HCT116 (cell line): ENCODE results near the gene CCDC157. TPM values are rescaled to one million over a fixed set of nuclear protein-coding genes. Genes with fewer than 3 reads are reported as not detected.

Experiments
- ATAC-seq: fragments of 200-7000 bp; cut with Tn5 transposase; 2 replicates; pipeline ENCODE4 v1.9.1; 2020; ENCODE audit warnings: mild to moderate bottlenecking, moderate library complexity
- BruUV-seq: library from RNA; stranded (reverse); fragments of 400-500 nt; replicated peaks from 2 replicates; lab custom pipeline; 2021; lab: Mats Ljungman, UMichigan
- CTCF ChIA-PET: fragments of 300-600 bp; sonication (Branson Sonifier 250); formaldehyde crosslinking; loops from one replicate; lab custom pipeline; 2021; ENCODE audit warnings: antibody characterized with exemption; lab: Charles Lee
- POLR2A ChIA-PET: fragments of 300-600, 350-600 bp; sonication (Branson Sonifier 250); formaldehyde crosslinking; loops from one replicate; lab custom pipeline; 2021; ENCODE audit warnings: antibody characterized with exemption; lab: Charles Lee
- RAD21 ChIA-PET, 2 experiments: fragments of 300-600 bp; sonication (Branson Sonifier 250); formaldehyde crosslinking; loops; one replicate each; lab custom pipeline; 2023; ENCODE audit warnings: low total read pairs in 2 of 2; ENCODE audit not compliant: uncharacterized antibody in 2 of 2, unreplicated experiment in 2 of 2, low non-redundant PET in 1 of 2; lab: Charles Lee
- DNase-seq: peaks from one replicate; pipeline ENCODE4 v3.0.0-alpha.2; 2010; ENCODE audit warnings: low read depth, low spot score
- H2AFZ ChIP-seq: fragments of 200-600 bp; shearing (Covaris generic), sonication (generic); 2 replicates; pipeline ENCODE4 v1.6.1; 2017; ENCODE audit warnings: low read depth, mixed run types, mixed read lengths, antibody characterized with exemption, low read length; ENCODE audit not compliant: poor library complexity, severe bottlenecking
- H3K27ac ChIP-seq: 2 replicates; pipeline ENCODE4 v1.5.1; 2012; ENCODE audit warnings: low read depth, low read length
- H3K27me3 ChIP-seq: fragments of 200-600 bp; sonication (generic); 2 replicates; pipeline ENCODE4 v1.6.1; 2016; ENCODE audit warnings: mixed run types, low read length, mixed read lengths; ENCODE audit not compliant: insufficient read depth
- H3K36me3 ChIP-seq, 2 experiments: fragments of 200-500 bp in 1 of 2; fragments of 200-600 bp in 1 of 2; sonication (Bioruptor generic) in 1 of 2; sonication (generic) in 1 of 2; 2 replicates each; pipeline versions ENCODE4 v1.5.1 to v1.6.1; 2014 to 2016; ENCODE audit warnings: low read length in 2 of 2, inconsistent platforms in 1 of 2, mixed read lengths in 1 of 2, mixed run types in 1 of 2; ENCODE audit not compliant: insufficient read depth in 2 of 2, control insufficient read depth in 1 of 2
- H3K4me1 ChIP-seq, 2 experiments: fragments of 200-600 bp in 1 of 2; sonication (generic) in 1 of 2; 2 replicates each; pipeline versions ENCODE4 v1.5.1 to v1.6.1; 2012 to 2017; ENCODE audit warnings: low read length in 2 of 2, inconsistent platforms in 1 of 2, mild to moderate bottlenecking in 1 of 2, mixed read lengths in 1 of 2, mixed run types in 1 of 2, moderate library complexity in 1 of 2; ENCODE audit not compliant: insufficient read depth in 2 of 2, control insufficient read depth in 1 of 2
- H3K4me2 ChIP-seq: fragments of 200-600 bp; sonication (generic); 2 replicates; pipeline ENCODE4 v1.6.1; 2017; ENCODE audit warnings: mixed run types, low read length, mixed read lengths
- H3K4me3 ChIP-seq, 2 experiments: fragments of 200-600 bp in 1 of 2; sonication (generic) in 1 of 2; replicated peaks in 1 of 2; 2 replicates each; pipeline ENCODE4 v1.5.1; 2011 to 2016; ENCODE audit warnings: low read length in 2 of 2, control low read depth in 1 of 2, low read depth in 1 of 2, mild to moderate bottlenecking in 1 of 2, mixed read lengths in 1 of 2, mixed run types in 1 of 2
- H3K79me2 ChIP-seq: fragments of 200-600 bp; sonication (generic); 2 replicates; pipeline ENCODE4 v1.6.1; 2017; ENCODE audit warnings: mild to moderate bottlenecking, mixed run types, low read length, moderate library complexity, mixed read lengths; ENCODE audit not compliant: insufficient read depth
- H3K9ac ChIP-seq: fragments of 200-600 bp; sonication (generic); 2 replicates; pipeline ENCODE4 v1.6.1; 2016; ENCODE audit warnings: low read length, mixed read lengths
- H3K9me2 ChIP-seq: fragments of 200-600 bp; sonication (generic), shearing (Covaris generic); 2 replicates; pipeline ENCODE4 v1.6.1; 2017; ENCODE audit warnings: mixed run types, mild to moderate bottlenecking, moderate library complexity; ENCODE audit not compliant: insufficient read depth
- H3K9me3 ChIP-seq, 2 experiments: fragments of 200-500 bp in 1 of 2; fragments of 200-600 bp in 1 of 2; sonication (Bioruptor generic) in 1 of 2; sonication (generic) in 1 of 2; 2 replicates each; pipeline ENCODE4 v1.6.1; 2014 to 2017; ENCODE audit warnings: low read length in 2 of 2, mixed read lengths in 2 of 2, inconsistent platforms in 1 of 2, low read depth in 1 of 2, mild to moderate bottlenecking in 1 of 2, mixed run types in 1 of 2, moderate library complexity in 1 of 2; ENCODE audit not compliant: control insufficient read depth in 1 of 2, insufficient read depth in 1 of 2
- H4K20me1 ChIP-seq: fragments of 200-600 bp; sonication (generic), shearing (Covaris generic); 2 replicates; pipeline ENCODE4 v1.6.1; 2017; ENCODE audit warnings: mixed run types, mild to moderate bottlenecking, moderate library complexity; ENCODE audit not compliant: insufficient read depth
- CBX3 ChIP-seq: IDR thresholded peaks from 2 replicates; pipeline ENCODE4 v1.6.1; 2012; ENCODE audit warnings: low read depth
- CEBPB ChIP-seq: IDR thresholded peaks from 2 replicates; pipeline ENCODE4 v1.6.1; 2012; ENCODE audit warnings: low read depth
- EZH2 ChIP-seq: fragments of 200-600 bp; sonication (generic); IDR thresholded peaks from 2 replicates; pipeline ENCODE4 v1.6.1; 2017; ENCODE audit warnings: antibody characterized with exemption, mixed run types
- POLR2A ChIP-seq: IDR thresholded peaks from 2 replicates; pipeline ENCODE4 v1.7.0; 2011; ENCODE audit warnings: borderline replicate concordance; ENCODE audit not compliant: insufficient read depth, insufficient read length; ENCODE audit errors: extremely low read depth
- SIN3A ChIP-seq: IDR thresholded peaks from 2 replicates; pipeline ENCODE4 v1.6.1; 2012; ENCODE audit warnings: low read depth
- YY1 ChIP-seq: IDR thresholded peaks from 2 replicates; pipeline ENCODE4 v1.6.1; 2011; ENCODE audit warnings: low read length, low read depth, moderate library complexity, mild to moderate bottlenecking; ENCODE audit not compliant: insufficient replicate concordance; ENCODE audit errors: extremely low read depth
- intact Hi-C: fragments of 100-400 bp; cut with micrococcal nuclease; formaldehyde crosslinking; loops from 2 replicates; pipeline ENCODE4 v1.10.0; 2022
- total RNA-seq: library from RNA; stranded (reverse); gene quantifications from one replicate; pipeline ENCODE4 v1.2.1, GENCODE V29; 2021; ENCODE audit not compliant: unreplicated experiment
- TF ChIP-seq, protein P1 (sequence below): IDR thresholded peaks from 2 replicates; pipeline ENCODE4 v1.6.1; 2012
- TF ChIP-seq, protein P2 (sequence below), 3 experiments: fragments of 200-600 bp in 1 of 3; sonication (generic) in 1 of 3; IDR thresholded peaks in 2 of 3; conservative IDR thresholded peaks in 1 of 3; 2 replicates each; pipeline ENCODE4 v1.5.1; 2012 to 2017; ENCODE audit warnings: low read depth in 2 of 3, low read length in 2 of 3, antibody characterized with exemption in 1 of 3, borderline replicate concordance in 1 of 3, control low read depth in 1 of 3, mild to moderate bottlenecking in 1 of 3, mixed read lengths in 1 of 3, mixed run types in 1 of 3, moderate library complexity in 1 of 3; ENCODE audit not compliant: insufficient read depth in 1 of 3

Gene CCDC157
- total RNA-seq, 1 experiment from 2014 or later: 2.1 TPM

DNA sequence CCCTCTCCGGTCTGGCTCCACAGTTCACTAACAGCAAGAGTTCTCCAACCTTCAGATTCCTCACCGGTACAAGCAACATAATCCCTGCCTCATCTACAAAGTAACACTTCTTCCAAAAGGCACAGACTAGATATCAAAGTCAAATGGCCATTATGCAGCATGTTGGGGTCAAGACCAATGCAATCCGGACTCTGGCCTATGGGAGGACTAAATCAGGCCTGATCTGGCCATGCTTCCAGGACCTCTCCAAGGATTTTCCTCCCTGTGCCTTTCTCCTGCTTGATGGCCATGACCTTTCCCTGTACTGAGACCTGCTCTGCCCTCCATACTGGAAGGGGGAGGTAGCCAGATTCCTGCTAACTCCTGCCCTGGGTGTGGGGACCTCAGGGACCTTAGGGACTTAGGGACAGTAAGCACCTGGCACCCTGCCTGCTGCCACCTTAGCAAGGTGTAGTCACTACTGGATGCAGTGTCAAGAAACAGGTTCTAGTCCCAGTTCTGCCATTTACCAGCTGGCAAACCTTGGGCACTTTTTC, 36.7 kb upstream of the CCDC157 start:
- Histone ChIP-seq H2AFZ (no peak overlapping the region), H3K4me1 (peaks cover 5 to 17% of the 10 kb centered on the region in 2 experiments), H3K36me3 (no peaks in the 10 kb centered on the region), H3K9me3 (no peaks in the 10 kb centered on the region), H4K20me1 (no peaks in the 10 kb centered on the region), H3K4me2 (no peak overlapping the region), H3K4me3 (no peak overlapping the region), H3K79me2 (peaks cover under 1% of the 10 kb centered on the region; the same call in 1 of the 2 replicates), H3K9ac (no peak overlapping the region), H3K27ac (no peak overlapping the region), H3K9me2 (no peaks in the 10 kb centered on the region), H3K27me3 (no peaks in the 10 kb centered on the region)
- ChIA-PET CTCF (no interaction called here), RAD21 (no interaction called here), POLR2A (no interaction called here)
- no TSS peak for BruUV-seq
- intact Hi-C loops: no loop called here
- no peak for DNase-seq
- no peak for ATAC-seq
- TF ChIP-seq, protein P1, sequence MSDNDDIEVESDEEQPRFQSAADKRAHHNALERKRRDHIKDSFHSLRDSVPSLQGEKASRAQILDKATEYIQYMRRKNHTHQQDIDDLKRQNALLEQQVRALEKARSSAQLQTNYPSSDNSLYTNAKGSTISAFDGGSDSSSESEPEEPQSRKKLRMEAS: no peak
- TF ChIP-seq CBX3: no peak
- no peak for TF ChIP-seq POLR2A
- TF ChIP-seq, protein P2, sequence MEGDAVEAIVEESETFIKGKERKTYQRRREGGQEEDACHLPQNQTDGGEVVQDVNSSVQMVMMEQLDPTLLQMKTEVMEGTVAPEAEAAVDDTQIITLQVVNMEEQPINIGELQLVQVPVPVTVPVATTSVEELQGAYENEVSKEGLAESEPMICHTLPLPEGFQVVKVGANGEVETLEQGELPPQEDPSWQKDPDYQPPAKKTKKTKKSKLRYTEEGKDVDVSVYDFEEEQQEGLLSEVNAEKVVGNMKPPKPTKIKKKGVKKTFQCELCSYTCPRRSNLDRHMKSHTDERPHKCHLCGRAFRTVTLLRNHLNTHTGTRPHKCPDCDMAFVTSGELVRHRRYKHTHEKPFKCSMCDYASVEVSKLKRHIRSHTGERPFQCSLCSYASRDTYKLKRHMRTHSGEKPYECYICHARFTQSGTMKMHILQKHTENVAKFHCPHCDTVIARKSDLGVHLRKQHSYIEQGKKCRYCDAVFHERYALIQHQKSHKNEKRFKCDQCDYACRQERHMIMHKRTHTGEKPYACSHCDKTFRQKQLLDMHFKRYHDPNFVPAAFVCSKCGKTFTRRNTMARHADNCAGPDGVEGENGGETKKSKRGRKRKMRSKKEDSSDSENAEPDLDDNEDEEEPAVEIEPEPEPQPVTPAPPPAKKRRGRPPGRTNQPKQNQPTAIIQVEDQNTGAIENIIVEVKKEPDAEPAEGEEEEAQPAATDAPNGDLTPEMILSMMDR (IDR thresholded peaks at IDR 0.05 in 2 of 3, conservative IDR thresholded peaks at IDR 0.05 in 1 of 3; ENCODE audit: borderline replicate concordance in 1 of 3, insufficient read depth in 1 of 3, low read depth in 2 of 3, low read length in 2 of 3): no peak
- TF ChIP-seq YY1: no peak
- no peak for TF ChIP-seq SIN3A
- no peak for TF ChIP-seq CEBPB
- no peak for TF ChIP-seq EZH2

GRCh38 chr22:30321461-30321860, 35.3 kb upstream of the CCDC157 start:
- no peak overlapping the region for H3K4me2 ChIP-seq
- H3K79me2 ChIP-seq: peaks cover 4% of the 10 kb centered on the region; the same call in 1 of the 2 replicates

More at GRCh38 chr22:30321461-30321860, 35.3 kb upstream of the CCDC157 start:
- no peak overlapping the region for H2AFZ ChIP-seq
- H4K20me1 ChIP-seq: no peaks in the 10 kb centered on the region
- H3K27me3 ChIP-seq: no peaks in the 10 kb centered on the region
- ChIA-PET POLR2A (no interaction called here), CTCF (no interaction called here), RAD21 (no interaction called here)
- no peak for DNase-seq
- H3K9me2 ChIP-seq: no peaks in the 10 kb centered on the region
- no peaks in the 10 kb centered on the region for H3K9me3 ChIP-seq
- H3K27ac ChIP-seq: no peak overlapping the region
- no peak for ATAC-seq
- no TSS peak for BruUV-seq
- TF ChIP-seq, protein P1: no peak
- intact Hi-C loops: no loop called here
- H3K36me3 ChIP-seq: no peaks in the 10 kb centered on the region
- no peak overlapping the region for H3K9ac ChIP-seq
- H3K4me1 ChIP-seq: peaks cover 14 to 18% of the 10 kb centered on the region in 2 experiments
- H3K4me3 ChIP-seq: no peak overlapping the region
